ENCODE results near the gene NDFIP2.
"Not testable (repeated sequence)": the region's sequence is repeated elsewhere in the genome, so short reads cannot be mapped to it uniquely, and the experiment has no call there.

The NDFIP2 gene

GRCh38 chr13:79593121-79593520, 112.2 kb downstream of the NDFIP2 start:
- DNase-seq (ENCODE audit: low read depth in 2 of 2), result no peak

DNA sequence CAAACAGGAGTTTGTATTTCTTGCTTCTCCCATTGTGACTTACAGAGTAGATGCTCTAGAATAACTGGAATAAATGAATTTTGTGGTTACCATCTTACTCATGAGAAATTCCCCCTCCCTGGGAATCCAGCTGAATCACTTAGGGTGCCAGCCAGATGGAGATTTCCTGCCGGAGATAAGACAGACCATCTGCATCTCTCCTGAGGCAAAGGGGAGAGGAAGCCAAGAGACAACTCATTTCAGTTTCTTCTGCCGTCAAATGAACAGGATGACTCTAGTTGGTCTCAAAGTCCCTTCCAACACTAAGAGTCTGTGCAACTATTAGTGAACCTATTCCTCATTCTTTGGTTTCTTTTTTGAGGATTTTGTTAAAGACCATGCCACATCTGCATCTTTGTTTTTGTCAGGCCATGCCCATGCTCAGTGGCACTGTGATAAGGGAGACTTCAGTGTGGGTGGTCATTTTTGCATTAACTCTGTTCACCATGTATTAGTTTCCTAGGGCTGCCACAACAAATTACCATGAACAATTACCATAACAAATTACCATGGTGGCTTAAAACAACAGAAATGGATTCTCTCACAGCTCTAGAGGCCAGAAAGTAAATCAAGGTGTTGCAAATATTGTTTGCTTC, 112.8 kb downstream of the NDFIP2 start:
- DNase-seq (ENCODE audit: low read depth in 2 of 2), result no peak

- DNase-seq (ENCODE audit: low read depth in 2 of 2), result not testable (repeated sequence)
Measured at GRCh38 chr13:79600146-79600545, 119.2 kb downstream of the NDFIP2 start.

GRCh38 chr13:79602936-79603335, 122.0 kb downstream of the NDFIP2 start:
- DNase-seq (ENCODE audit: low read depth in 2 of 2), result no peak

- no peak for DNase-seq (ENCODE audit: low read depth in 2 of 2)
Measured at GRCh38 chr13:79604752-79605151, 123.8 kb downstream of the NDFIP2 start.
